MM.1S (cell line): ENCODE measurements around the gene BPTF.

Experiments used
- DNase-seq: peaks from one replicate; pipeline ENCODE4 v3.0.0-alpha.2; 2015
- H2AFZ ChIP-seq: fragments of 300-600 bp; sonication (generic); 2 replicates; pipeline ENCODE4 v1.6.0; 2016; ENCODE audit warnings: antibody characterized with exemption, low read length
- H3F3A ChIP-seq: fragments of 300-600 bp; sonication (generic); 2 replicates; pipeline ENCODE4 v1.6.1; 2016; ENCODE audit warnings: mild to moderate bottlenecking, antibody characterized with exemption, low read length, moderate library complexity, mixed read lengths; ENCODE audit not compliant: insufficient read depth
- H3K27ac ChIP-seq: fragments of 300-600 bp; sonication (generic); 2 replicates; pipeline ENCODE4 v1.5.1; 2016; ENCODE audit warnings: mild to moderate bottlenecking, low read length
- H3K27me3 ChIP-seq: fragments of 300-600 bp; sonication (generic); replicated peaks from 2 replicates; pipeline ENCODE4 v1.6.0; 2016; ENCODE audit warnings: low read length; ENCODE audit not compliant: insufficient read depth
- H3K36me3 ChIP-seq: fragments of 300-600 bp; sonication (generic); replicated peaks from 2 replicates; pipeline ENCODE4 v1.6.1; 2016; ENCODE audit warnings: mild to moderate bottlenecking, low read length, mixed read lengths; ENCODE audit not compliant: insufficient read depth
- H3K4me1 ChIP-seq: fragments of 300-600 bp; sonication (generic); 2 replicates; pipeline ENCODE4 v1.6.1; 2016; ENCODE audit warnings: low read length, mixed read lengths
- H3K4me2 ChIP-seq: fragments of 300-600 bp; sonication (generic); 2 replicates; pipeline ENCODE4 v1.6.0; 2016; ENCODE audit warnings: low read depth, low read length
- H3K4me3 ChIP-seq: fragments of 300-600 bp; sonication (generic); 2 replicates; pipeline ENCODE4 v1.5.1; 2016; ENCODE audit warnings: low read length, mixed read lengths
- H3K79me2 ChIP-seq: fragments of 300-600 bp; sonication (generic); 2 replicates; pipeline ENCODE4 v1.6.1; 2016; ENCODE audit warnings: mixed run types, low read length, mixed read lengths
- H3K9ac ChIP-seq: fragments of 300-600 bp; sonication (generic); 2 replicates; pipeline ENCODE4 v1.6.1; 2016; ENCODE audit warnings: low read length, mixed read lengths
- H3K9me2 ChIP-seq: fragments of 300-600 bp; sonication (generic); replicated peaks from 2 replicates; pipeline ENCODE4 v1.6.1; 2016; ENCODE audit warnings: mild to moderate bottlenecking, low read length, mixed read lengths; ENCODE audit not compliant: insufficient read depth
- H3K9me3 ChIP-seq: fragments of 300-600 bp; sonication (generic); replicated peaks from 2 replicates; pipeline ENCODE4 v1.6.1; 2016; ENCODE audit warnings: mild to moderate bottlenecking, low read length, mixed read lengths; ENCODE audit not compliant: insufficient read depth
- H4K20me1 ChIP-seq: fragments of 300-600 bp; sonication (generic); 2 replicates; pipeline ENCODE4 v1.6.1; 2016; ENCODE audit warnings: mild to moderate bottlenecking, low read length, moderate library complexity, mixed read lengths; ENCODE audit not compliant: insufficient read depth
- CTCF ChIP-seq: fragments of 300-600 bp; sonication (generic); IDR thresholded peaks from 2 replicates; pipeline ENCODE4 v1.5.1; 2016; ENCODE audit warnings: antibody characterized with exemption, low read length, mixed read lengths
- EZH2 ChIP-seq: fragments of 300-600 bp; sonication (generic); optimal IDR thresholded peaks from 2 replicates; pipeline ENCODE3; 2017; ENCODE audit warnings: low read depth, mild to moderate bottlenecking, antibody characterized with exemption, low read length, mixed read lengths
- EZH2phosphoT487 ChIP-seq: fragments of 300-600 bp; sonication (generic); IDR thresholded peaks from 2 replicates; pipeline ENCODE4 v1.6.1; 2018; ENCODE audit warnings: antibody characterized with exemption, low read length

Gene BPTF

DNA sequence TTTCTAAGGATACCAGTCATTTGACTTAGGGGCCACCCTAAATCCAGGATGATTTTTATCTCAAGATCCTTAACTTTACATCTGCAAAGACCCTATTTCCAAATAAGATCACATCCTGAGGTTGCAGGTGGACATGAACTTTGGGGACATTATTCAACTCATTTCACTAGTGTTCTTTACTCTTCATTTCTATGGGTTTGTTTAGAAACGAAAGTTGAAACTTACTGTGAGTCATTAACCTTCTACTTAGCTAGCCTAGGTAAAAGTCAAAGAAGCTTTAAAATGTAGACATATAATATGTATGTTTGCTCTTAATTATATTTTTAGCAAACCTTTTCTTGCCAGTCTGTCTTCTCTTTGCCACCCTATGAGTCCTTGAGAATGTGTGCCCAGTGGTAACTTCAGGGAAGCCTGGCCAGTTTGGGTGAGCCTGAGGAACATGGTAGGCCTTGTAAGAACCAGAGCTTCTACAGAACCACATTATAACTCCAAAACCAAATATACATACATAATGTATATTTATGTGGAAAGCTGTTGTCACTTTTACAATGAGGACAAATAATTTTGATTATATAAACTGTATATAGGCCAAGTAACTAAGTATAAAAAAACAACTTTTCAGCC, 38.4 kb downstream of the BPTF start:
- H3K27me3 ChIP-seq = no peaks in the 10 kb centered on the region
- H3K4me1 ChIP-seq = 0 out of 2 replicates have a peak, but pooled peaks cover 15% of the 10 kb centered on the region
- no peak overlapping the region for H3K27ac ChIP-seq
- H3K4me2 ChIP-seq = no peak overlapping the region
- no peak overlapping the region for H3K9ac ChIP-seq
- H3K36me3 ChIP-seq = peaks cover 5% of the 10 kb centered on the region; the same call in 1 of the 2 replicates
- peaks cover 15% of the 10 kb centered on the region; the same call in 1 of the 2 replicates for H4K20me1 ChIP-seq
- no peak for DNase-seq
- H3F3A ChIP-seq = peaks cover 8% of the 10 kb centered on the region; the same call in 1 of the 2 replicates
- H3K9me3 ChIP-seq = no peaks in the 10 kb centered on the region
- H2AFZ ChIP-seq = no peak overlapping the region
- no peak overlapping the region for H3K4me3 ChIP-seq
- peaks cover 93% of the 10 kb centered on the region for H3K79me2 ChIP-seq
- no peaks in the 10 kb centered on the region for H3K9me2 ChIP-seq
- TF ChIP-seq CTCF = no peak
- no peak for TF ChIP-seq EZH2phosphoT487
- TF ChIP-seq EZH2 = no peak

DNA sequence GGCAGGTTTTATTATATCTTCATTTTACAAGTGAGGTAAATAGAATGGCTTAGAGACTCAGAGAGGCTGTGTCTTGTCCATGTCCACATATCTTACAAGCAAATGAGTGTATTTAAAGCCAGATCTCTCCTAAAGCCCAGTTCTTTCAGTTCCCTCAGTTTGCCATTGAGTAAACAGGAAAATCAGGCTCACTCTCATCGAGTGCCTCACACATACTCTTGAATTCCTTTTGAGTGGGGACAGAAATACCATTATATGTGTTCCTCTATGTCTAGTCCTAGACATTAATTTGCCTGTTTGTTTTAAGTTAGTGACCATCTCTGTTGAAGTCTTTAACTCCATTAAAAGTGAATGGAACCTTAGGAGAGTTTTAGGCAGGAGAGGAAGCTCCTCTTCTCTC, 40.1 kb downstream of the BPTF start:
- peaks cover 5% of the 10 kb centered on the region; the same call in 1 of the 2 replicates for H3K36me3 ChIP-seq
- peaks cover 82% of the 10 kb centered on the region for H3K79me2 ChIP-seq
- DNase-seq = no peak
- H3K9ac ChIP-seq = no peak overlapping the region
- no peak for TF ChIP-seq CTCF
- H2AFZ ChIP-seq = no peak overlapping the region
- H3K27ac ChIP-seq = no peak overlapping the region
- no peaks in the 10 kb centered on the region for H3K9me3 ChIP-seq
- no peak overlapping the region for H3K4me2 ChIP-seq
- no peaks in the 10 kb centered on the region for H3K9me2 ChIP-seq
- 0 out of 2 replicates have a peak, but pooled peaks cover 15% of the 10 kb centered on the region for H3K4me1 ChIP-seq
- H4K20me1 ChIP-seq = peaks cover 5% of the 10 kb centered on the region; the same call in 1 of the 2 replicates
- H3K27me3 ChIP-seq = no peaks in the 10 kb centered on the region
- H3F3A ChIP-seq = peaks cover 8% of the 10 kb centered on the region; the same call in 1 of the 2 replicates
- no peak overlapping the region for H3K4me3 ChIP-seq

DNA sequence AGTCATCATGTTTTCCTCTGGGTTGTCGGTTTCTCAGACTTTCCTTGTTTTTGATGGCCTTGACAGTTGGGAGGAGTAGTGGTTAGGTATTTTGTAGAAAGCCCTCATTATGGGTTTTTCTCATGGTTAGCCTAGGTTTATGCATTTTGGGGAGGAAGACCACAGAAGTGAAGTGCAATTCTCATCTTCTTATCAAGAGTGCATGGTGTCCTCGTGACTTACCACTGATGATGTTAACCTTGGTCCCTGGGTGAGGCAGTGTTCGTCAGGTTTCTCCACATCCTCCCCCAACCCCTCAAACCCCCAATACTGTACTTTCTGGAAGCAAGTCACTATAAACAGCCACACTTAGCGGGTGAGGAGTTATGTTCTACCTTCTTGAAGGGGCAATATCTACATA, 42.3 kb downstream of the BPTF start:
- Histone ChIP-seq H3K4me3 (no peak overlapping the region), H3K9me2 (no peaks in the 10 kb centered on the region), H2AFZ (no peak overlapping the region), H3K4me2 (no peak overlapping the region), H3K9me3 (no peaks in the 10 kb centered on the region), H3K27me3 (no peaks in the 10 kb centered on the region), H3K9ac (no peak overlapping the region), H3F3A (peaks cover 8% of the 10 kb centered on the region; the same call in 1 of the 2 replicates), H3K4me1 (0 out of 2 replicates have a peak, but pooled peaks cover 12% of the 10 kb centered on the region), H3K79me2 (peaks cover 61% of the 10 kb centered on the region), H4K20me1 (peaks cover 5% of the 10 kb centered on the region; the same call in 1 of the 2 replicates), H3K27ac (no peak overlapping the region), H3K36me3 (peaks cover 5% of the 10 kb centered on the region; the same call in 1 of the 2 replicates)
- TF ChIP-seq EZH2phosphoT487 (no peak), CTCF (no peak), EZH2 (no peak)
- DNase-seq = no peak
